H1 (cell line): ENCODE results near the gene PAX5. TPM values are rescaled to one million over a fixed set of nuclear protein-coding genes. Genes with fewer than 3 reads are reported as not detected.

Experiments
- polyA plus RNA-seq, 7 experiments: library from polyadenylated mRNA; depleted of rRNA in 3 of 7; stranded (reverse) in 5 of 7; unstranded in 2 of 7; fragments of >200 nt in 5 of 7; fragments of 200-250 nt in 2 of 7; gene quantifications; 1 replicate in 5 of 7; 2 replicates in 1 of 7; 4 replicates in 1 of 7; pipeline versions ENCODE4 v1.2.1 to v1.2.3, GENCODE V29; 2011 to 2013; ENCODE audit warnings: missing spikeins in 2 of 7, mixed read lengths in 2 of 7
- total RNA-seq: library from RNA; stranded (reverse); fragmentation: NEBNext Ultra II Directional; extraction: Animal tissue kit (Norgen Biotek cat#: 25700); gene quantifications from 2 replicates; pipeline ENCODE4 v1.2.1, GENCODE V29; 2021
- TF ChIP-seq, protein P1 (sequence below): IDR thresholded peaks from 2 replicates; pipeline ENCODE4 v1.6.1; 2011; ENCODE audit warnings: low read length, improper control_type of control experiment

The PAX5 gene
- total and polyA plus RNA-seq, 2 of the 8 experiments (the other 6 are each of a cell fraction or from before 2014, with no cell fraction given): 0.29 to 0.43 TPM

DNA sequence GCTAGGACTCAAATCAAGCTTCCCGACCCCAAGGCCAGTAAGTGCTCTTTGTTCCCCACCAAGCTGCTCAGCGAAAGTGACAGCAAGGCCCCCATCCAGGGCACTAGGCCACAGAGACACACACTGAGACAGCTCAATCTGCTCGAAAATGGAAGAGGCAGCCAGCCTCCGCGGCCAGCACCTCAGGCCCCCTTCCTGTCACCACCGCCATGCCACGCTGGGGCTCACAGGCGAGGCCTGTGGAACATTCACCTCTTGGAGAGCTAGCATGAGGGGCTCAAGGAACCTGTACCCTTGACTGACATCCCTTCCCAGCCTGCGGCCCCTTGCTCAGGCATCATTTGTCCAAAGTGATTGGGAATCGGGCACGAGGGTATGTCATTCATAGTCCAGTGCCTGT, 71.4 kb downstream of the PAX5 start (continued):
- TF ChIP-seq, protein P1, sequence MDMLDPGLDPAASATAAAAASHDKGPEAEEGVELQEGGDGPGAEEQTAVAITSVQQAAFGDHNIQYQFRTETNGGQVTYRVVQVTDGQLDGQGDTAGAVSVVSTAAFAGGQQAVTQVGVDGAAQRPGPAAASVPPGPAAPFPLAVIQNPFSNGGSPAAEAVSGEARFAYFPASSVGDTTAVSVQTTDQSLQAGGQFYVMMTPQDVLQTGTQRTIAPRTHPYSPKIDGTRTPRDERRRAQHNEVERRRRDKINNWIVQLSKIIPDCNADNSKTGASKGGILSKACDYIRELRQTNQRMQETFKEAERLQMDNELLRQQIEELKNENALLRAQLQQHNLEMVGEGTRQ: no peak
